ENCODE results near the gene LRRC27.
"Not testable (repeated sequence)": the region's sequence is repeated elsewhere in the genome, so short reads cannot be mapped to it uniquely, and the experiment has no call there.

The LRRC27 gene

GRCh38 chr10:132376394-132376851 lies 44.4 kb downstream of the LRRC27 start:
- no peak for DNase-seq

DNA sequence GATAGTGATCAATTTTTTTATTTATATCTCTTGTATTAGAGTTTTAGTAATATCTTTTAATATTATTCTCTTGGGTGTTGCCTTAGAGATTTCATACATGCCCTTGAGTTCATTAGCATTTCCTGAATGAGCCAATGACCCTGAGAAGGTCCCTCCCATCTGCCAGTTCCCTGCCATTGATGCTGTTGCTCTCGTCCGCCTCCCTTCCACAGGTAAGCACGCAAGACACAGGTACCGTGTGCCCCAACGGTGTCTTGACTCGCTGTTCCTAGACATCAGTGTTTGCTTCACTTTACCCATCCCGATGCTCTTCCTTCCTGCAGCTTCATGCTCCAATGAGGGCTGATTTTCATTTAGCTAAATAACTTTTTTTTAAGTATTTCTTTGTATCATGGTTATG lies 45.3 kb downstream of the LRRC27 start:
- no peak for DNase-seq

- DNase-seq = not testable (repeated sequence)
Observed at GRCh38 chr10:132379026-132379425, 47.0 kb downstream of the LRRC27 start.

DNA sequence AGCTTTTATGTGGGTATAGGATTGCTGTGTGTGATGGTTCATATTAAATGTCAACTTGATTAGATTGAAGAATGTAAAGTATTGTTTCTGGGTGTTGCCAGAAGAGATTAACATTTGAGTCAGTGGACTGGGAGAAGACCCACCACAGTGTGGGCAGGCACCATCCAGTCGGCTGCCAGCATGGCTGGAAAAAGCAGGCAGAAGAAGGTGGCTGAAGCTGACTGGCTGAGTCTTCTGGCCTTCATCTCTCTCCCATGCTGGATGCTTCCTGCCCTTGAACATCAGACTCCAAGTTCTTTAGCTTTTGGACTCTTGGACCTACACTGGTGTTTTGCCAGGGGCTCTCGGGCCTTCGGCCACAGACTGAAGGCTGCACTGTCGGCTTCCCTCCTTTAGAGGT lies 49.0 kb downstream of the LRRC27 start:
- not testable (repeated sequence) for DNase-seq

GRCh38 chr10:132381741-132382140 lies 49.7 kb downstream of the LRRC27 start:
- no peak for DNase-seq

DNA sequence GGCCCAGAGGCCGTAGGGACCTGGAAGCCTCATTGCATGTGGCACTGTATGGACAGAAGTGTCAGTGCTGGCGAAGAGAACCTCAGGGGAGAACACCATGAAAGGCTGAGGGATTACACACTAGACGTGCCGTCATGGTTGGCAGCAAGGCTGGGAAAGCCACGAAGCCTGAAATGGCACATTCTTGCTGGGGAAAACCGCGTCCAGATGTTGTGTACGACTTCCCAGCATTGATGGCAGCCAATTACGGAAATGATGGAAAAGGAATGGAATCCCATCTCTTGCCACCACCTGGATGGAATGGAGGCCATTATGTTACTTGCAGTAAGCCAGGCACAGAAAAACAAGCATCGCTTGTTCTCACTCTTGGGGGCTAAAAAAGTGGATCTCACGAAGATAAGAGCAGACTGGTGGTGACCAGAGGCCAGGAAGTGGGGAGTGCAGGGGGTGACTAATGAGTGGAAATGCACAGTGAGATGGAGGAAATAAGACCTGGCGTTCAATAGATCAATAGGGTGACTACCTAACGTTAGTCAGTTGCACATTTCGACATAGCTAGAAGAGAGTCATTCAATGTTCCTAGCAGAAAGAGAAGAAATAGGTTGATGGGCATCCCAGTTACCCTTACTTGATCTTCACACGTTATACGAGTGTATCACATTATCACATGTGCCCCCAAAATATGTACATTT lies 50.4 kb downstream of the LRRC27 start:
- no peak for DNase-seq

- DNase-seq = no peak
Observed at GRCh38 chr10:132383101-132383500, 51.1 kb downstream of the LRRC27 start.

DNA sequence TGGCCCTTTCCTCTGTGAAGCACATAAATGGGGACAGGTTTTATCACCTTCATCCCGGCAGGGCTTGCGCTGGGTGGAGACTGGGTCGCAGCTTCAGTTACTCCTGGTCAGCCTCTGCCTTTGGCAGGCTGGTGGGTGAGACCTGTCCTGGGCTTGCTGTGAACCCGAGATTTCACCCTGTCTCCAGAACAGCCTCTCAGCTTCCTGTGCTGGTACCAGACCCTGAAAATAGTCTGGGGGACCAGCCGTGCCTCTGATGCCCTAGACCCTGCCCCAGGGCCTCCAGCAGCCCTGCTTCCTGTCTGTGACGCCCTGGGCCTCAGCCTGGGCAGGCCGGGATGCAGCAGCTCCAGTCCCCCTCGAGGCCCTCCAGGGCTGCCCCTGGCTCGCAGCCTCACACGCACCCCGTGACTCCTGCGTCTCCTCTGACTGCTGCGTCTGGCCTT lies 51.8 kb downstream of the LRRC27 start:
- DNase-seq = no peak

GRCh38 chr10:132384618-132385388 lies 52.8 kb downstream of the LRRC27 start:
- DNase-seq = no peak

GRCh38 chr10:132385389-132385667 lies 53.3 kb downstream of the LRRC27 start:
- DNase-seq = no peak

DNA sequence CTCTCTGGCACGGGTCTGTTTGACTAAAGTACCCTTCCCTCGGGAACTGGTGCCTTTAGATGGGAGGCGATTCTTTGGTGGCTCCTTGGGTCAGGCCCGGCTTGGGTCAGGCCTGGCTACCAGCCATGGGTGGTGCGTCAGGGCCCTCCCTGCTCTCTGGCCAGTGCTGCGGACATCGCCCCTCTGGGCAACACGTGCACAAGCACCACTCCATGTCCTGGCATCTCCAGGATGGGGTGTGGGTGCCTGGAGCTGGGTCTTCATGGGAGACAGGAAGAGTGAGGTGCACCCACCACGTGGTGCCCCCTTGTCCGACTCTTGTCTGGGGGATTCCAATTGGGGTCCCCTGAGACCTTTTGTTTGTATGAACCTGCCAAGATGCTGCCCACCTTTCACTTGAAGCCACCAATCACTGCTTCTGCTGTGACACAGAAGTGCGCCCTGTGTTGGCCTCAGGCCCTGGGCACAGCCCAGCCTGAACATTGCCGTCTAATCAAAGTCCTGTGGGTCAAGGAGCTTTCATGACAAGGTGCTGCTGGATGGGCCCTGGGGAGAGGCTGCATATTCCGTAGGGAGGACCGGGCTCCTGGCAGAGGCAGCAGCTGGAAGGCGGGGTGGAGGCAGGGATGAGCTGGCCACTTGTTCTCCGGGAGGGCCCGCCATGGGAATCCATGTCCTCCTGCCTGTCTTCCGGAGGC lies 53.9 kb downstream of the LRRC27 start:
- DNase-seq = no peak

DNA sequence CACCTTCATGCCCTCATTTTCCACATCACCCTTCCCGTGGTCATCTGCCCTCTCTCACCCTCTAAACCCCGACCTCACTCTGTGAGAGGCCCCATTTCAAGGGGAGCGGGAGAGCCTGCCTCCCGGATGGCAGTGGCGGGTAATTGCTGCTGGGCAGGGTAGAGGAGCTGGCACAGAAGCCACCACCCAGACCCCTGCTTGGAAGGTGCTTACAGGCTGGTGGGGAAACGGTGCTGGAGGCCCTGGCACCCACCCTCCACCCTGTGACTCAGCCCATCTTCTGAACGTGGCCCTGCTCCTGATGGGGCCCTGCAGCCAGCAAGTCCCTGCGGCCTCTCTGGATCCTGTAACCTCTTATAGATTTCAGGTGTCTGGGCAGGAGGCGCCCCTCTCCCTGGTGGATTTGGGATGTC lies 54.4 kb downstream of the LRRC27 start:
- DNase-seq = no peak

- not testable (repeated sequence) for DNase-seq
Observed at GRCh38 chr10:132386896-132387295, 54.9 kb downstream of the LRRC27 start.

GRCh38 chr10:132387764-132388210 lies 55.8 kb downstream of the LRRC27 start:
- peak; percentile 51 to 68 for DNase-seq

- DNase-seq = no peak
Observed at GRCh38 chr10:132388891-132389432, 57.0 kb downstream of the LRRC27 start.

- no peak for DNase-seq
Observed at GRCh38 chr10:132389433-132390169, 57.6 kb downstream of the LRRC27 start.

DNA sequence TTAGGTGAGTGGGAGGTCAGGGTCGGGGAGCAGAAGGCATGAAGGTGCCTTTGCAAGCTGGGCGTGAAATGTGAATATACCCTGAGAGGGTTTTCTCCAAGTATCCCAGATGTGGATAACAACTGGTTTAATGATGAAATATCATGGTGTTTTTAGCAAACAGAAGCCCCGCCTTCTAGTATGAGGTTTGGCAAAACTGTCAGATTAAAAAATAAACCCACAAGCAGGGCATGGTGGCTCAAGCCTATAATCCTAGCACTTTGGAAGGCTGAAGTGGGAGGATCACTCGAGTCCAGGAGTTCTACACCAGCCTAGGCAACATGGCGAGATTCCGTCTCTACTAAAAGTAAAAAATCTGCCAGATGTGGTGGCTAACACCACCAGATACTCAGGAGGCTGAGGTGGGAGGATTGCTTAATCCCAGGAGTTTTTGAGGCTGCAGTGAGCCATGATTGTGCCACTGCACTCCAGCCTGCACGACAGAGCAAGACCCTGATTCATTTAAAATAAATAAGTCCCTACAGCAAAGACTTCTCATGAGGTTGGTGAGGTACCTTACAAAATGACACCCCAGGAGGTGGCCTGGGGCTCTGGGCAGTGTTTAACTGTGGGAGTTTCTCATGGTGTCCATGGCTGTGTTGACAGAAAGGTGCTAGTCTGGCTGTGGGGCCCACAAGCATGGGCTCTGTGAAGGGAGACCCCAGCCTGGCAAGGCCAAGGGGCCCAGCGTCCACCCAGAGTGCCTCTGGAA lies 58.4 kb downstream of the LRRC27 start:
- DNase-seq = peak in 1 of 2 experiments; percentile 28

DNA sequence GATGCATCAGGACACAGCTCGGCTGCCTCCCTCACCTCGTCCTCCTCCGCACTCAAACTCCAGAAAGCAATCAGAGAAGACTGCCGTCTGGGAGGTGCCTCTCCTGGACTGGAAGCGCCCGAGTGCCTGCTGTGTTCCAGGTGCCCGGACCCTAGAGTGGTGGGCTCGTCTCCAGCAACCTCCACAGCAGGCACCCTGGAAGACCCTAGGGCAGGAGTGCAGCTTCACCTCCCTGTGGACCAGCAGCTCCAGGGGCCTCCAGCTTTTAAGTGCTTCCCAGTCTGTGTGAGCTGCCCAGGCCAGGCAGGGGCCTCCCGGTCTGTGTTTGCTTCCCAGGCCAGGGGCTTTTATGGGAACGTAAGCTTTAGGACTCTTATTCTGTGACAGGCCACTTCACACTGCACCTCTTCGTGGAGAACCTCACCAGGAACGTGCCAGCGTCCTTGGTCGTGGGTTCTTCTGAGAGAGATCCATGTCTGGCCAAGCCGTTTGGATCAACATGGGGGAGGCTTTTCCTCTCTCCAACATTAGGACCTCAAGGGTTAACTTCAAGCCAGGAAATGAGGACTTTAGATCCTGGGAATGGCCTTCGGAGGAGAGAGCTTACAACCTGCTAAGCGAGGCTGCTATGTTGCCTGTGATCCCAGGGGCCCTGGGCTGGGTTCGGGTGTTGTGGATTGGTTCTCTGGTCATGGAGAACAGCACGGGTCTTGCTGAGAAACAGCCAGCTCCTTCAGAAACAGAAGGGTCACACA lies 59.1 kb downstream of the LRRC27 start:
- DNase-seq = no peak

DNA sequence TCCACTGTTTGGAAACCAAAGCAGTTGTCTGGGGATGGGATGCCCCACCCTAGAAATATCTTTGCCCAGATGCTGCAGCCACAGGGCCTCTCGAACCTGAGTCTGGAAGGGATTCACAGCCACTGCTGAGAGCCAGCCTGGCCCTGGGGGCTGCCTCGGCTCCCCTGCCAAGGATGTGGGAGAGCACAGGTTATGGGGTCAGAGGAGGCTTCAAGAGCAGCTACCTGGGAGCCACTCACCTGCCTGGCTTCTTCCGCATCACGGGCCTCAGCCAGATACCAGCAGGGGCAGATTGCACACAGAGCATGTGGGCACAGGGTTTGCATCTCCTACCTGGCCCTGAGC lies 59.7 kb downstream of the LRRC27 start:
- no peak for DNase-seq

GRCh38 chr10:132392184-132392800 lies 60.3 kb downstream of the LRRC27 start:
- no peak for DNase-seq

Data from AML-193 (cell line).